HepG2 (cell line): ENCODE data around the gene SKIDA1. TPM values are rescaled to one million over a fixed set of nuclear protein-coding genes. Genes with fewer than 3 reads are reported as not detected.

Source experiments
- GPN1 ChIP-seq: sonication (generic); formaldehyde crosslinking; IDR thresholded peaks from 2 replicates; pipeline ENCODE4 v1.5.1; 2020; ENCODE audit warnings: missing genetic modification reagents, borderline replicate concordance
- HMGA1 ChIP-seq: sonication (generic); formaldehyde crosslinking; conservative IDR thresholded peaks from 2 replicates; pipeline ENCODE4 v1.4.0; 2020; ENCODE audit warnings: missing genetic modification reagents
- HNF1A ChIP-seq, 2 experiments: sonication (generic) in 1 of 2; formaldehyde crosslinking in 1 of 2; IDR thresholded peaks; 2 replicates each; pipeline versions ENCODE4 v1.4.0 to v1.6.1; 2016 to 2020; ENCODE audit warnings: borderline replicate concordance in 1 of 2, low read depth in 1 of 2, mild to moderate bottlenecking in 1 of 2, missing genetic modification reagents in 1 of 2
- MLXIP ChIP-seq: sonication (generic); formaldehyde crosslinking; IDR thresholded peaks from 2 replicates; pipeline ENCODE4 v1.9.0; 2021; ENCODE audit warnings: missing genetic modification reagents, borderline replicate concordance
- PAXIP1 ChIP-seq: sonication (generic); formaldehyde crosslinking; conservative IDR thresholded peaks from 2 replicates; pipeline ENCODE4 v1.4.0; 2020; ENCODE audit warnings: mild to moderate bottlenecking, missing genetic modification reagents, moderate library complexity
- PRDM4 ChIP-seq: sonication (generic); formaldehyde crosslinking; IDR thresholded peaks from 2 replicates; pipeline ENCODE4 v1.9.0; 2021; ENCODE audit warnings: missing genetic modification reagents, borderline replicate concordance
- ZNF12 ChIP-seq: sonication (generic); formaldehyde crosslinking; IDR thresholded peaks from 2 replicates; pipeline ENCODE4 v1.5.0; 2020; ENCODE audit warnings: missing genetic modification reagents
- ZNF704 ChIP-seq: sonication (generic); formaldehyde crosslinking; IDR thresholded peaks from 2 replicates; pipeline ENCODE4 v1.8.1; 2023; ENCODE audit warnings: mild to moderate bottlenecking, inconsistent platforms, moderate library complexity, missing genetic modification reagents, borderline replicate concordance
- ZNF878 ChIP-seq: sonication (generic); formaldehyde crosslinking; IDR thresholded peaks from 2 replicates; pipeline ENCODE4 v1.8.1; 2023; ENCODE audit warnings: mild to moderate bottlenecking, missing genetic modification reagents, moderate library complexity
- ZSCAN30 ChIP-seq: sonication (generic); formaldehyde crosslinking; IDR thresholded peaks from 2 replicates; pipeline ENCODE4 v1.5.0; 2020; ENCODE audit warnings: mild to moderate bottlenecking, missing genetic modification reagents
- ZSCAN5A ChIP-seq: sonication (generic); formaldehyde crosslinking; IDR thresholded peaks from 2 replicates; pipeline ENCODE4 v1.8.0; 2022; ENCODE audit warnings: mild to moderate bottlenecking, missing genetic modification reagents, borderline replicate concordance
- polyA plus RNA-seq, 8 experiments: library from polyadenylated mRNA; depleted of rRNA in 3 of 8; stranded (reverse) in 7 of 8; unstranded in 1 of 8; fragments of >200 nt; fragmentation: Illumina TruSeq in 4 of 8; extraction: Trizol in 4 of 8; gene quantifications; 2 replicates each; pipeline versions ENCODE4 v1.2.1 to v1.2.3, GENCODE V29; 2011 to 2016; ENCODE audit warnings: low read depth in 4 of 8, missing spikeins in 1 of 8, mixed read lengths in 1 of 8; ENCODE audit not compliant: insufficient read depth in 1 of 8
- total RNA-seq, 5 experiments: library from RNA; depleted of rRNA; stranded (reverse); fragments of >200 nt; fragmentation: Illumina TruSeq; extraction: Trizol; gene quantifications; 2 replicates each; pipeline ENCODE4 v1.2.3, GENCODE V29; 2016; ENCODE audit warnings: low read depth in 1 of 5

SKIDA1 gene
- total and polyA plus RNA-seq, 2 of the 13 experiments (the other 11 are each of a cell fraction or from before 2014, with no cell fraction given), result 0.73 to 1.5 TPM

- TF ChIP-seq ZNF704 (CRISPR knock-in tag) (no peak), PRDM4 (CRISPR knock-in tag) (no peak), ZSCAN5A (CRISPR knock-in tag) (no peak), ZSCAN30 (CRISPR knock-in tag) (no peak), GPN1 (no peak), ZNF878 (CRISPR knock-in tag) (no peak), MLXIP (no peak), HMGA1 (CRISPR knock-in tag) (no peak), HNF1A (IDR thresholded peaks at IDR 0.05; ENCODE audit: low read depth) (no peak), HNF1A (CRISPR knock-in tag; IDR thresholded peaks at IDR 0.05; ENCODE audit: borderline replicate concordance) (0 out of 2 replicates have a peak, but pooled peaks have one; percentile 24), PAXIP1 (no peak), ZNF12 (CRISPR knock-in tag) (no peak)
Observed at GRCh38 chr10:21535494-21535965, 10.0 kb upstream of the SKIDA1 start (continued).
